Measurements from ENCODE around the gene FNIP1.

DNA sequence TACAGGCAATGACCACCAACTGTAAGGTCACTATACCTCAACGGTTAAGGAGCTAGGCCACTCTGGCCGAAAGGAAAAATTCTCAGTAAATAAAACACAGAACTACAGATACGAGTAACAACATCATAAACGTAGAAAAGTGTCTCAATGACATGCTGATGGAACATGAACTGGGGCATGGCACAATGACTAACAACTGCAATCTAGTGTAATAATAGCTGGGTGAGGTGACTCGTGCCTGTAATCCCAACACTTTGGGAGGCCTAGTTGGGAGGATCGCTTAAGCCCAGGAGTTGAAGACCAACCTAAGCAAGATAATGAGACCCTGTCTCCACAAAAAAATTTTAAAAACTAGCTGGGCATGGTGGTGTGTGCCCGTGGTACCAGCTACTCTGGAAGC, 152.0 kb downstream of the FNIP1 start:
- TF ChIP-seq, protein P1, sequence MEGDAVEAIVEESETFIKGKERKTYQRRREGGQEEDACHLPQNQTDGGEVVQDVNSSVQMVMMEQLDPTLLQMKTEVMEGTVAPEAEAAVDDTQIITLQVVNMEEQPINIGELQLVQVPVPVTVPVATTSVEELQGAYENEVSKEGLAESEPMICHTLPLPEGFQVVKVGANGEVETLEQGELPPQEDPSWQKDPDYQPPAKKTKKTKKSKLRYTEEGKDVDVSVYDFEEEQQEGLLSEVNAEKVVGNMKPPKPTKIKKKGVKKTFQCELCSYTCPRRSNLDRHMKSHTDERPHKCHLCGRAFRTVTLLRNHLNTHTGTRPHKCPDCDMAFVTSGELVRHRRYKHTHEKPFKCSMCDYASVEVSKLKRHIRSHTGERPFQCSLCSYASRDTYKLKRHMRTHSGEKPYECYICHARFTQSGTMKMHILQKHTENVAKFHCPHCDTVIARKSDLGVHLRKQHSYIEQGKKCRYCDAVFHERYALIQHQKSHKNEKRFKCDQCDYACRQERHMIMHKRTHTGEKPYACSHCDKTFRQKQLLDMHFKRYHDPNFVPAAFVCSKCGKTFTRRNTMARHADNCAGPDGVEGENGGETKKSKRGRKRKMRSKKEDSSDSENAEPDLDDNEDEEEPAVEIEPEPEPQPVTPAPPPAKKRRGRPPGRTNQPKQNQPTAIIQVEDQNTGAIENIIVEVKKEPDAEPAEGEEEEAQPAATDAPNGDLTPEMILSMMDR (IDR thresholded peaks at IDR 0.05; ENCODE audit: insufficient read depth, low read depth, low read length) = no peak
- TF ChIP-seq EZH2 (IDR thresholded peaks at IDR 0.05; ENCODE audit: insufficient read depth, low read length) = no peak

Measured in astrocyte (in vitro differentiated cells and primary cell).